ENCODE results near the gene ACTL7A.
"Not testable (repeated sequence)": the region's sequence is repeated elsewhere in the genome, so short reads cannot be mapped to it uniquely, and the experiment has no call there.

ACTL7A gene

GRCh38 chr9:108838017-108838416, 24.0 kb upstream of the ACTL7A start:
- no peaks in the 10 kb centered on the region for H3K9me3 Mint-ChIP-seq (ENCODE audit: low read depth)
- H3K36me3 Mint-ChIP-seq: no peaks in the 10 kb centered on the region
- H3K4me3 Mint-ChIP-seq: no peak overlapping the region
- H3K4me1 Mint-ChIP-seq (ENCODE audit: low read depth): peaks cover 6% of the 10 kb centered on the region
- H3K27ac Mint-ChIP-seq: no peak overlapping the region
- H3K27me3 Mint-ChIP-seq: peaks cover 1% of the 10 kb centered on the region

GRCh38 chr9:108839561-108839960, 22.5 kb upstream of the ACTL7A start:
- not testable (repeated sequence) for H3K4me3 Mint-ChIP-seq; H3K36me3 Mint-ChIP-seq; H3K27ac Mint-ChIP-seq; H3K27me3 Mint-ChIP-seq; H3K4me1 Mint-ChIP-seq (ENCODE audit: low read depth); H3K9me3 Mint-ChIP-seq (ENCODE audit: low read depth)

GRCh38 chr9:108842610-108843295, 19.3 kb upstream of the ACTL7A start:
- no peaks in the 10 kb centered on the region for H3K27me3 Mint-ChIP-seq
- H3K27ac Mint-ChIP-seq: no peak overlapping the region
- H3K4me1 Mint-ChIP-seq (ENCODE audit: low read depth): peaks cover 7% of the 10 kb centered on the region
- peak overlapping the region; percentile 9 for H3K4me3 Mint-ChIP-seq
- no peaks in the 10 kb centered on the region for H3K36me3 Mint-ChIP-seq
- H3K9me3 Mint-ChIP-seq (ENCODE audit: low read depth): no peaks in the 10 kb centered on the region

GRCh38 chr9:108844391-108844790, 17.7 kb upstream of the ACTL7A start:
- H3K36me3 Mint-ChIP-seq: no peaks in the 10 kb centered on the region
- no peak overlapping the region for H3K4me3 Mint-ChIP-seq
- no peaks in the 10 kb centered on the region for H3K27me3 Mint-ChIP-seq
- H3K4me1 Mint-ChIP-seq (ENCODE audit: low read depth): peaks cover 7% of the 10 kb centered on the region
- no peak overlapping the region for H3K27ac Mint-ChIP-seq
- H3K9me3 Mint-ChIP-seq (ENCODE audit: low read depth): no peaks in the 10 kb centered on the region

GRCh38 chr9:108844856-108845255, 17.2 kb upstream of the ACTL7A start:
- no peaks in the 10 kb centered on the region for H3K27me3 Mint-ChIP-seq
- no peak overlapping the region for H3K27ac Mint-ChIP-seq
- peaks cover 7% of the 10 kb centered on the region for H3K4me1 Mint-ChIP-seq (ENCODE audit: low read depth)
- no peaks in the 10 kb centered on the region for H3K9me3 Mint-ChIP-seq (ENCODE audit: low read depth)
- no peaks in the 10 kb centered on the region for H3K36me3 Mint-ChIP-seq
- no peak overlapping the region for H3K4me3 Mint-ChIP-seq

GRCh38 chr9:108845507-108845906, 16.6 kb upstream of the ACTL7A start:
- Mint-ChIP-seq H3K4me3 (no peak overlapping the region), H3K4me1 (ENCODE audit: low read depth) (peaks cover 7% of the 10 kb centered on the region), H3K36me3 (no peaks in the 10 kb centered on the region), H3K27me3 (peaks cover 2% of the 10 kb centered on the region), H3K27ac (no peak overlapping the region), H3K9me3 (ENCODE audit: low read depth) (no peaks in the 10 kb centered on the region)

- H3K27me3 Mint-ChIP-seq: peaks cover 2% of the 10 kb centered on the region
- H3K27ac Mint-ChIP-seq: no peak overlapping the region
- H3K36me3 Mint-ChIP-seq: no peaks in the 10 kb centered on the region
These were observed 16.1 kb upstream of the ACTL7A start for GRCh38 chr9:108845947-108846346.

GRCh38 chr9:108848296-108848695, 13.8 kb upstream of the ACTL7A start:
- not testable (repeated sequence) for H3K4me1 Mint-ChIP-seq (ENCODE audit: low read depth); H3K27ac Mint-ChIP-seq

More at GRCh38 chr9:108845947-108846346, 16.1 kb upstream of the ACTL7A start:
- Mint-ChIP-seq H3K9me3 (ENCODE audit: low read depth) (no peaks in the 10 kb centered on the region), H3K4me3 (no peak overlapping the region), H3K4me1 (ENCODE audit: low read depth) (peaks cover 7% of the 10 kb centered on the region)

GRCh38 chr9:108850293-108850897, 11.7 kb upstream of the ACTL7A start:
- H3K4me3 Mint-ChIP-seq: no peak overlapping the region
- peaks cover 3% of the 10 kb centered on the region for H3K27me3 Mint-ChIP-seq
- H3K4me1 Mint-ChIP-seq (ENCODE audit: low read depth): no peaks in the 10 kb centered on the region
- no peaks in the 10 kb centered on the region for H3K9me3 Mint-ChIP-seq (ENCODE audit: low read depth)
- H3K36me3 Mint-ChIP-seq: no peaks in the 10 kb centered on the region
- H3K27ac Mint-ChIP-seq: no peak overlapping the region

More at GRCh38 chr9:108848296-108848695, 13.8 kb upstream of the ACTL7A start:
- not testable (repeated sequence) for H3K9me3 Mint-ChIP-seq (ENCODE audit: low read depth); H3K36me3 Mint-ChIP-seq; H3K4me3 Mint-ChIP-seq; H3K27me3 Mint-ChIP-seq

GRCh38 chr9:108851138-108851537, 10.9 kb upstream of the ACTL7A start:
- no peaks in the 10 kb centered on the region for H3K9me3 Mint-ChIP-seq (ENCODE audit: low read depth)

GRCh38 chr9:108852079-108852478, 10.0 kb upstream of the ACTL7A start:
- no peaks in the 10 kb centered on the region for H3K4me1 Mint-ChIP-seq (ENCODE audit: low read depth)
- no peak overlapping the region for H3K4me3 Mint-ChIP-seq
- H3K9me3 Mint-ChIP-seq (ENCODE audit: low read depth): no peaks in the 10 kb centered on the region
- no peak overlapping the region for H3K27ac Mint-ChIP-seq
- H3K36me3 Mint-ChIP-seq: no peaks in the 10 kb centered on the region
- H3K27me3 Mint-ChIP-seq: peaks cover 3% of the 10 kb centered on the region

More at GRCh38 chr9:108851138-108851537, 10.9 kb upstream of the ACTL7A start:
- Mint-ChIP-seq H3K36me3 (no peaks in the 10 kb centered on the region), H3K4me1 (ENCODE audit: low read depth) (no peaks in the 10 kb centered on the region), H3K4me3 (no peak overlapping the region), H3K27ac (no peak overlapping the region), H3K27me3 (peaks cover 3% of the 10 kb centered on the region)

GRCh38 chr9:108854094-108854493, 8.0 kb upstream of the ACTL7A start:
- no peaks in the 10 kb centered on the region for H3K4me1 Mint-ChIP-seq (ENCODE audit: low read depth)
- peaks cover 3% of the 10 kb centered on the region for H3K27me3 Mint-ChIP-seq
- H3K9me3 Mint-ChIP-seq (ENCODE audit: low read depth): no peaks in the 10 kb centered on the region
- no peak overlapping the region for H3K4me3 Mint-ChIP-seq
- no peak overlapping the region for H3K27ac Mint-ChIP-seq
- H3K36me3 Mint-ChIP-seq: no peaks in the 10 kb centered on the region

- Mint-ChIP-seq H3K4me3 (no peak overlapping the region), H3K27me3 (peaks cover 3% of the 10 kb centered on the region), H3K27ac (no peak overlapping the region), H3K36me3 (no peaks in the 10 kb centered on the region), H3K9me3 (ENCODE audit: low read depth) (no peaks in the 10 kb centered on the region), H3K4me1 (ENCODE audit: low read depth) (no peaks in the 10 kb centered on the region)
These were observed 7.2 kb upstream of the ACTL7A start for GRCh38 chr9:108854641-108855528.

- Mint-ChIP-seq H3K27ac (no peak overlapping the region), H3K4me3 (no peak overlapping the region), H3K4me1 (ENCODE audit: low read depth) (no peaks in the 10 kb centered on the region), H3K9me3 (ENCODE audit: low read depth) (no peaks in the 10 kb centered on the region), H3K27me3 (peaks cover 2% of the 10 kb centered on the region), H3K36me3 (no peaks in the 10 kb centered on the region)
These were observed 6.6 kb upstream of the ACTL7A start for GRCh38 chr9:108855529-108855886.

GRCh38 chr9:108855888-108856287, 6.2 kb upstream of the ACTL7A start, which contains the start of gene ACTL7B:
ACTL7B (minus strand) TSS chr9:108855986; CDS start chr9:108855930, 56 bp downstream.
- Mint-ChIP-seq H3K27me3 (peaks cover 2% of the 10 kb centered on the region), H3K4me1 (ENCODE audit: low read depth) (no peaks in the 10 kb centered on the region), H3K4me3 (no peak within 1 kb of the TSS), H3K9me3 (ENCODE audit: low read depth) (no peaks in the 10 kb centered on the region), H3K36me3 (no peaks in the 10 kb centered on the region), H3K27ac (no peak within 1 kb of the TSS)
